ENCODE measurements around the gene ZC3H7A. TPM values are rescaled to one million over a fixed set of nuclear protein-coding genes. Genes with fewer than 3 reads are reported as not detected.

Gene ZC3H7A
- total and polyA plus RNA-seq, 2 of the 8 experiments (the other 6 are each of a cell fraction or from before 2014, with no cell fraction given), result 32.0 to 55.9 TPM

GRCh38 chr16:11727796-11728543 lies 69.1 kb downstream of the ZC3H7A start:
- Histone ChIP-seq H3K27ac (ENCODE audit: low read depth, low read length) (no peak overlapping the region), H3K23me2 (ENCODE audit: low read depth, low read length) (no peaks in the 10 kb centered on the region), H3K4me3 (ENCODE audit: extremely low read depth in 1 of 4, insufficient read depth in 2 of 4, low read depth in 3 of 4, low read length in 4 of 4) (no peak overlapping the region), H3K4me1 (replicated peaks in 1 of 4; ENCODE audit: control insufficient read depth in 3 of 4, insufficient read depth in 4 of 4, low read length in 3 of 4) (no peaks in the 10 kb centered on the region), H3K18ac (ENCODE audit: extremely low read depth, low read length) (no peak overlapping the region), H4K8ac (ENCODE audit: extremely low read depth, insufficient read depth, low read length) (no peak overlapping the region), H2BK12ac (ENCODE audit: low read depth, low read length) (no peak overlapping the region), H3K79me2 (ENCODE audit: control insufficient read depth in 1 of 2, insufficient read depth in 2 of 2, low read length in 2 of 2) (no peaks in the 10 kb centered on the region), H3K56ac (replicated peaks; ENCODE audit: insufficient read length, low read depth, low read length) (no peak overlapping the region), H2BK15ac (ENCODE audit: low read length) (no peak overlapping the region), H2AFZ (ENCODE audit: low read length) (no peak overlapping the region), H3K9me3 (ENCODE audit: insufficient read depth in 2 of 2, low read depth in 1 of 2, low read length in 1 of 2) (no peaks in the 10 kb centered on the region), H4K5ac (ENCODE audit: insufficient read length, low read depth, low read length) (no peak overlapping the region), H2BK20ac (ENCODE audit: low read length) (no peak overlapping the region), H4K20me1 (replicated peaks in 1 of 2; ENCODE audit: control insufficient read depth in 1 of 2, insufficient read depth in 2 of 2, low read length in 2 of 2) (no peaks in the 10 kb centered on the region), H3K36me3 (ENCODE audit: control insufficient read depth in 2 of 4, insufficient read depth in 4 of 4, low read length in 3 of 4) (peaks cover 0 to 14% (median 9%) of the 10 kb centered on the region in 4 experiments; a peak in 4 of 8 replicates), H2BK120ac (replicated peaks; ENCODE audit: low read depth, low read length) (no peak overlapping the region), H2AK5ac (ENCODE audit: low read depth, low read length) (no peak overlapping the region), H3K4me2 (ENCODE audit: insufficient read depth in 1 of 2, low read depth in 2 of 2, low read length in 2 of 2) (no peak overlapping the region), H3K14ac (ENCODE audit: insufficient read length) (no peak overlapping the region), H3K27me3 (replicated peaks in 1 of 4; ENCODE audit: control insufficient read depth in 3 of 4, extremely low read depth in 1 of 4, insufficient read depth in 3 of 4, low read length in 3 of 4) (no peaks in the 10 kb centered on the region), H4K91ac (replicated peaks; ENCODE audit: insufficient read length, low read length) (no peak overlapping the region), H3K4ac (replicated peaks; ENCODE audit: insufficient read length, low read depth, low read length) (no peak overlapping the region), H3K79me1 (ENCODE audit: low read depth, low read length) (no peaks in the 10 kb centered on the region), H3K23ac (ENCODE audit: insufficient read length) (no peak overlapping the region), H2BK5ac (ENCODE audit: low read depth, low read length) (no peak overlapping the region), H3K9ac (replicated peaks in 1 of 4; ENCODE audit: extremely low read depth in 1 of 4, low read depth in 3 of 4, low read length in 3 of 4) (no peak overlapping the region)
- WGBS, 2 experiments (ENCODE audit: extremely low coverage in 1 of 2, insufficient coverage in 1 of 2, insufficient read length in 1 of 2, insufficient replicate concordance in 2 of 2, low coverage in 1 of 2, low lambda C conversion rate in 2 of 2, missing lambda C conversion rate in 1 of 2), result 92% methylated on average over 4 of the region's 4 CpGs; no CpG with 5 or more reads in 1 of the 2 experiments
- ChIA-PET POLR2A (ENCODE audit: partially characterized antibody) (interaction anchor here (1.2 kb wide), 1 partner anchor 14 kb away, joined by 3 read pairs; no protein-coding TSS in a partner anchor), CTCF (ENCODE audit: partially characterized antibody) (interaction anchor here (1.2 kb wide), 1 partner anchor 8 kb away, joined by 3 read pairs; no protein-coding TSS in a partner anchor)
- TF ChIP-seq MAX (IDR thresholded peaks at IDR 0.05), result no peak
- FAIRE-seq, result no peak
- DNase-seq (ENCODE audit: low read depth in 1 of 2, low spot score in 2 of 2), result no peak
